Esophagus squamous epithelium (tissue), 4 donors: Measurements from ENCODE around the gene KLHDC10.

ENCODE experiments used
- CTCF ChIP-seq, 6 experiments: fragments of 450-650 bp in 4 of 6; fragments of 200-600 bp in 2 of 6; sonication (generic) in 2 of 6; IDR thresholded peaks; one replicate each; pipeline ENCODE4 v1.5.1; 2016 to 2019; ENCODE audit warnings: antibody characterized with exemption in 6 of 6, mild to moderate bottlenecking in 4 of 6, moderate library complexity in 4 of 6
- POLR2A ChIP-seq, 4 donors: fragments of 450-650 bp; IDR thresholded peaks; one replicate each; pipeline ENCODE4 v1.6.1; 2017; ENCODE audit warnings: antibody characterized with exemption in 4 of 4, mild to moderate bottlenecking in 4 of 4, moderate library complexity in 3 of 4

DNA sequence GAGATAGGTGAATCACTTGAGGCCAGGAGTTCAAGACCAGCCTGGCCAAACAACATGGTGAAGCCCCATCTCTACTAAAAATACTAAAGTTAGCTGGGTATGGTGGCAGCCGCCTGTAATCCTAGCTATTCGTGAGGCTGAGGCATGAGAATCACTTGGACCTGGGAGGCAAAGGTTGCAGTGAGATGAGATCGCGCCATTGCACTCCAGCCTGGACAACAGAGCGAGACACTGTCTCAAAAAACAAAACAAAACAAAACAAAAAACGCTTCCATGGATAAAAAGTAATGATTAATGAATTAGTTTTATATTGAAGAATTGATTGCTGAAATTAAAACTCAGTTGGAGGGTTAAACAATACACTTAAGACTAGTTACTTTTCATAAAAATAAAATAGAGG is 32.3 kb downstream of the KLHDC10 start:
- no peak for TF ChIP-seq CTCF (IDR thresholded peaks at IDR 0.05)
- no peak for TF ChIP-seq POLR2A (IDR thresholded peaks at IDR 0.05)
